HG03571 (cell line): ENCODE data around the gene MUC5AC.
"Not testable (repeated sequence)": the region's sequence is repeated elsewhere in the genome, so short reads cannot be mapped to it uniquely, and the experiment has no call there.

Experiments used
- ATAC-seq: cut with Tn5 transposase; IDR thresholded peaks from one replicate; pipeline ENCODE4 v1.9.1; 2021; ENCODE audit not compliant: unreplicated experiment

Gene MUC5AC

DNA sequence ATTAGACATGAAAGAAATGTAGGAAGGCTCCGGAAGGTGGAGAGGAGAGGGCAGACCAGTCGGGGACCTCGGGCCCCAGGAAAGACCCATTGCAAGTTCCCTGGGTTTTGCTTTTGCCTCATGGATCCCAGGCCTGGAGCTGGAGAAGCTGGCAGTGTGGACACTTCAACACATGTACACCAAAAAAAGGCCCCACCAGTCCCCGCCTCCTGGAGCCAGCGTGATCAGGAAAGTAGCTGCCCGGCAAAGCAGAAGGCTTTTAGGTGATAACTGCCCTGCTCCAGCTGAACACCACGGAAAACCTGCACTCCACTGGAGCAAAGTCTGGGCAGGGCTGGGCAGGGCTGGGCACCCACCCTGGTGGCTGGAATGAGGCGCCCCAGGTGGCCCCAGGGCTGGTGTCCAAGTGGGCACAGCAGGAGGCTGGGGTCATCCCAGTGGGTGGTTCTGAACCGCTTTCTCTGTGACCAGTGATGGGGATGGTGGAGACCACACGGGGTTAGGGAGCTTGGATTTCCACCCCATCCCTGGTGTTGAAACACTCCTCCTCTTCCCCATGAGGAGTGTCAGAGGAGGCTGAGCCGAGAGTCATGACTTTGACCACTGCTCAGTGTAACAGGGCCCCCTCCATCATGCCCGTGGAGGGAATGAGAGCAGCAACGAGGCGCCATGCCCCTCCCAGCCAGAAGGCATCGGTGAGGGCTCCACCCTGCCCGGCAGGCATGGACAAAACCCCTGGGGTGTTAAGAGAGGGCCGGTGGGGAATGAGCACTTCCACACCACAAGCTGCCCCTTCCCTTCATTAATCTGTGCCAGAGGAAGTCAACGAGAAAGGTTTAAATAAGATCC, 16.9 kb upstream of the MUC5AC start:
- no peak for ATAC-seq

DNA sequence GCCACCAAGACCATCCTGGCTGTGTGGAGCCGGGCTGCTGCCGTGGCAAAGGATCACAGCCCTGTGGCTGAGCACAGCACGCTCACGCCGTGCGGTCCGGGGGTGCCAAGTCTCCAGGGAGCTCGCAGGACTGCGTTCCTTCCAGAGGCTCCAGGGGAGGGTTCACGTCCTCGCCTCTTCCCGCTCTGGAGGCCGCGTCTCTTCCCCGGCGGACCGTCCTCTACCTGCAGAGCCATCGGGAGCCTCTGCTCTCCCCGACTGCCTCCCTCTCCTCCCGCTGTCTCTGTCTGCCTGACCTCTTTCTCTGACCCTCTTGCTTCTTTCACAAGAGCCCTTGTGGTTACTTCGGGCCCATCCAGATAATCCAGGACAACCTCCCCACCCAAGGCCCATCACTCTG, 11.4 kb upstream of the MUC5AC start:
- no peak for ATAC-seq

DNA sequence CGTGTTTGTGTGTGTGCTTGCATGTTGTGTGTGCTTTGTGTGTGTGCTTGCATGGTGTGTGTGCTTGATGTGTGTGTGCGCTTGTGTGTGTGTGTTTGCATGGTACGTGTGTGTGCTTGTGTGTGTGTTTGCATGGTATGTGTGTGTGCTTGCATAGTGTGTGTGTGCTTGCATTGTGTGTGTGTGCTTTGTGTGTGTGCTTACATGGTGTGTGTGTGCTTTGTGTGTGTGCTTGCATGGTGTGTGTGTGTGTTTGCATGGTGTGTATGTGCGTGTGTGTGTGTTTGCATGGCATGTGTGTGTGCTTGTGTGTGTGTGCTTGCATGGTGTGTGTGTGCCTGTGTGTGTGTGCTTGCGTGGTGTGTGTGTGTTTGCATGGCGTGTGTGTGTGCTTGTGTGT, 10.0 kb upstream of the MUC5AC start:
- no peak for ATAC-seq

DNA sequence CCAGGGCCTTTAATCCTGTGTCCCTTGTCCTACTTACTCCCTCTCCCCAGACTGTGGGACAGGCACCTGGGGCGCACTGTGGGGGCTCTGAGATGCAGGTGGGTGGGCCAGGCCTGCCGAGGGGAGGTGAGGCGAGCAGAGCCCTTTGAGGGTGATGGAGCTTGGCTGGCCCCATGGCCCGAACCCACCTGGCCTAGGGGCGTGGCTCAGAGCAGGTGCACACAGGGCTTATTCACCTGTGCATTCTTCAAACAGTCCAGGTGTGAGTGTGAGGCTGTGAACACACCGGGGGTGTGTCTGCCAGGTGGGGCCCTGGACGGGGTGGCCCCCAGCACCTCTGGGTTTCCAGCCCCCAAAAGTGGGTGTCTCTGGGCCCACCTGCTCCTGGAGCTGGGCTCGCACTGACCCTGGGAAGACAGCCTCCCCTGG, 9.0 kb upstream of the MUC5AC start:
- no peak for ATAC-seq

DNA sequence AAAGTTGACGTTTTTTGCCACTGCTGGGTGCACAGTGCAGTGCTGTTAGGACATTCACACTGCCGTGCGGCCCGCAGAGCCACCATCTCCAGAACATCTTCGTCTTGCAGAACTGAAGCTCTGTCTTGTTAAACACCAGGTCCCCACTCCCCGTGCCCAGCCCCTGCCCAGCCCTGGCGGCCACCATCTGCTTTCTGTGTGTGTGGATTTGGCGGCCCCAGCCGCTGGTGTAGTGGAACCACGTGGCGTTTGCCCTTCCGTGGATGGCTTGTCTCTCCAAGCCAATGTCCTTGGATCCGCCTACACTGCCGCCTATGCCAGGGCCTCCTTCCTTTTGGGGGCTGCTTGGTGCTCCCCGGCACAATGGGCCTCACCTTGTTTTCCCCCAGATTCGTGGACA, 8.2 kb upstream of the MUC5AC start:
- ATAC-seq, result no peak

DNA sequence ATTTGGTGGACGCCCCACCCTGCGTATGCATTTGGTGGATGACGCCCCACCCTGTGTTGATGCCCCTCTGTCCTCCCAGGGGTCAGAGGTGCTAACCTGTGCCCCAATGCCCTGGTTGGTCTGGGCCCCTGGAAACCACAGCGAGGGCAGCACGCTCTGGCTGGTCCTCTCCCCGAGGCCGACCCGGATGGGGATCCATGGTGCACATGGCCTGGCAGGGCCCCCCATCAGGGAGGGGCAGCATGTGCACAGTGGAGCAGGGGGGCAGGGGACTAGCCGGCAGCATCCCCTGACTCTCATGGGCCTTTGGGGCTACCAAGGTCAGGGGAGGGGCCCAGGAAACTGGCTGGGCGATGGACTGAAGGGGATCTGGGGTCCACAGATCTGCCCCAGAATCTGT, 7.6 kb upstream of the MUC5AC start:
- ATAC-seq, result no peak

DNA sequence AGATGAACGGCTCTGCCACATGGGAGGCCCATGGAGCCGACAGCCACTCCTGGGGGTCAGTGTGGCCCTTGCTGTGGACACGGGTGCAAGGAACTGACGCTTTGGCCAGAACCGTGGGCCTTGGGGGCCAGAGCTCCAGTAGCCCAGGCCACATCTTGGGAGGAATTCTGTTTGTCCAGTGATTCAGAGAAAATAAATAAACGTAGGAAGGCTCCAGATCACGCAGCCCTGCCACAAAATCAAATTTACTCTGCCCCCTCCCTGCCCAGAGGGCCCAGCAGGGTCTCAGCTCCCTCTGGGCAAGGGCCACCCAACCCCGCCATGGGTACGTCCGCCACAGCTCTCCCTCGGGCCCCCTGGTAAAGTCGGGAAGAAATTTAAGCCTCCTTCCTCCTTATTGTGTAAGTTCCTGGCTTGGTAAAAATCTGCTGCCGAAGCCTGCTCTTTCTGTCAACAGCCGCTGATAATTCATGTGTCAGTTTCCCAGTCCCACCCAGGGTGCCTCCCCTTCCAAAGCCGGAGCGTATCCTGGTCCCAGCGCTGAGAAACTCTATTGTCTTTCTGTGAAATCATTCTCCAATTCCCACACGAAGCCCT, 6.9 kb upstream of the MUC5AC start:
- no peak for ATAC-seq

DNA sequence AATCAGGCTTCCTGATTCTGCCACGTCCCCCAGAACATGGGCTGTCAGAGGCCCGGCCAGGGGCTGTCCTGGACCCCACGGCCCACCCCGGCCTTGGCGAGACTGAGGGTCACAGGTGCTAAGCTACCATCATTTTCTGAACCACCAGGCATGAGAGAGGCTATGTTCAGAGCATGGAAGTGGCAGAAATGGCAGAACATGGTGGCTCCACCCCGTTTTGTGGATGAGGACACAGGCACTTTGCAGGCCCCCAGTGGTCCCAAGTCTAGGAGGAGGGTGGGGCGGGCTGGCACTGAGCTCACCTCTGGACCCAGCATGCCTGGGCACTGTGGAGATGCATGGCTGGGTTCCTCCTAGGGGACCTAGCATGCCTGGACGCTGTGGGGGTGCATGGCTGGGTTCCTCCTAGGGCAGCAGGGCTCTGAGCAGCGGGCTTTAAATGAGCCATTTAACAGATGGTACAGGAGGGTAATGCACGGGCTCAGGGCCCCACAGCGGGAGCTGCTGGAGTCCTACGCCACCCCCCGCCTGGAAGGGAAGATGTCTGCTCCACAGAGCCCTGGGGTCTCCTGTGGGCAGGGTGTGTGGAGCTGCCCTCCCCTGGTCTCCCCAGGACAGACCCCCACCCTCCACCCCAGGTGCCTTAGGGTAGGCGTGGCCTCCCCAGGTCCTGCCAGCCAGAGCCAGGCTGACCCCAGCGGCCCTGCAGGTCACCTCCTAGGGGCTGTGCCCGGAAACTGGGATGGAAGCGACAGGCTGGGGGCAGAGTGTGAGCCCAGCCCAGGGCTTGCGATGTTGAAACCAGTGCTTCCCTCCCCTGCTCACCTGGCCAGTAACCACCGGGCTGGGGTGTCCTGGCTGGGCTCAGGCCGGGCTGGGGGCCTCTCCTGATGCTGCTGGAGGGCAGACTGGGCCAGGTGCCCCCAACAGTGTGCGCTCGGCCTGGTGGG, 6.1 kb upstream of the MUC5AC start:
- no peak for ATAC-seq

DNA sequence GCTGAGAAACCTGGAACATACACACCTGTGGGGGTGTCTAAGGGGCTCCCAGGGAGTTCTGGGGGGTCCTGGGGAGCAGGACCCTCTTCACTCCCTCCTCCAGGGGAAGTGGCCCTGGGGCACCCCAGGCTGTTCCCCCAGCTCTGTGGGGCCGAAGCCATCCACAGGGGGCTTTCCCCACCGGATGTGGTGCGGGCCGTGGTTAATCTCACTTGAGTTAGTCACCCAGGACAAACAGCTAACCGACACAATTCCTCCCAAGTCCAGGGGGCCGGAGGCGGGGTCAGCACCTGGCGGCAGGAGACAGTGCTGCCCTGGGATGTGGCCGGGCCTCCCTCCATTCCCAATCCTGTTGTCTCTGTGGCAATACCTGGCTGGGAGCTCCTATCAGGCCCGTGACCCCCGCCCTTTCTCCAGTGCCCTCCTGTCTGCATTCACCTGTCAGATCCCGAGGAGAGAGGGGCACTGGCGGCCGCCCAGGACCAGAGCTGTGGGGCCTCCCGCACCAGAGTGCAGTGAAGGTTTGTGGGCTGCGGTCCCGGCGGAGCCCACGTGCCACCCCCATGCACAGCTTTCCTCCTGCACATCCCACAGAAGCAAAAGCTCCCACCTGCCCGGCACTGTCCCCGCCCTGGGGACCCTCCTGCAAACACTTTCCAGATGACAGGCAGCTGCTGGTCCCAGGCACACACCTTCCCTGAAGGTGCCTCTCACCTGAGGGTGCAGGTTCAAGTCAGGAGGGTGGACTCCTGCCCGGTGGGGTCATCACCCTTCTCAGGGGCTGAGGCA, 5.2 kb upstream of the MUC5AC start:
- ATAC-seq, result no peak

DNA sequence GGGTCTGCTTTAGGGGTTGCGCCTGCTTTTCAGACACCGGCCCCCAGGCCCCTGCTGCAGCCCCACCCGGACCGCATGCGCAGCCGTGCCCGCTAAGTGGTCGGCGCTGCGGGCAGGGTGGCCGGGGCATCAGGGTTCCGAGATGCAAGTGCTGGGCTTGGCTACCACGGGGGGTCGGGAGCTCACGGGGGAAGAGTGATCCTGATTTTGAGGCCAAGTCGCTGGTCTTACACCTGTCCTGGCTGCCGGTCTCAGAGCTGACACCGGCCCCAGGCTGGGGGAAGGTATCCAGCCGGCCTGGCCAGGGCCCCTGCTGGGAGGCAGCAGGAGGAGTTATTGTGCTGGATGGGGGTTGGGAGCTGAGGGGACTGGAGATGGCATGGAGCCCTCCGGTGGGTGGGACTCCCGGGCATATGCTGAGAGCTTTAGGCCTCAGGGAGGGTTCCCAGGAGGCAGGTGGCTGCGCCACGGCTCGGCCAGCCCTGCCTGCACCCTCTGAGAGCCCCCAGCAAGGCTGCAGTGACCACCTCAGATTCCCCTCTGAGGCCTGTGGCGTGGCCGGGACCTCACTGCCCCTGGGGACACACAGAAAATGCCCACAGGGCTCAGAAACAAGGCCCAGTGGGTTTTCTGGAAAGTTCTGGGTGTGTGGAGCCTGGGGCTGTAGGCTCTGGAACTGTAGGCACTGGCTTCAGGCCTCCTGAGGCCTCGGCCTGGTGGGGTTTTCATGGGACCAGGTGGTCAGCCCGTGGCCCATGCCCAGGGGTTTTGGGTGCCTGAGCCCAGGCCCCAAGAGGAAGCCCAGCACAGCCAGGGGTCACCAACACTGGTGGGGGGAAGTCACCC, 4.4 kb upstream of the MUC5AC start:
- no peak for ATAC-seq

DNA sequence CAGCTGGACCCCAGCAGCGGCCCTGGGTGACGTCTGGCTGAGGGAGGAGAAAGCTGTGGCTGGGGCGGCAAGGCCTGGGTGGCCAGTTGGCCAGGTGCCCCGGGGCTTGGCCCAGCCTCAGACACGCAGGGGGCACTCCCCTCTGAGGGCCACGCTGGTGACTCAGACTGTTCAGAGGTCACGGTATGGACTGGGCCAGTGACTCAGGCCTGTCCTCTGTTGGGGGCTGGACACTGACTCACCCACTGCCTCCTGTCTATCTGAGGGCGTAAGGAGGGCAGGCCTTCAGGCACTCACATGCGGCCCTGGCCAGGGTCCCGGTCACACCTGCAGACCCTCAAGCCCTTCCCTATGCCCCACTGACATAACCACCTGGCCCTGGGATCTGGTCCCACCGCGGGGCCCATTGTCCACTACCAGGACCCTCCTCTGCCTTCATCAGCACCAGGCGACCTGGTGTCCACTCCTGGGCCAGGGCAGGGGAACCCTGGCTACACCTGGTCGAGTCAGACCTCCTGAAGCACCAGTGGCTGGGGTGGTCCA, 3.7 kb upstream of the MUC5AC start:
- ATAC-seq, result no peak

DNA sequence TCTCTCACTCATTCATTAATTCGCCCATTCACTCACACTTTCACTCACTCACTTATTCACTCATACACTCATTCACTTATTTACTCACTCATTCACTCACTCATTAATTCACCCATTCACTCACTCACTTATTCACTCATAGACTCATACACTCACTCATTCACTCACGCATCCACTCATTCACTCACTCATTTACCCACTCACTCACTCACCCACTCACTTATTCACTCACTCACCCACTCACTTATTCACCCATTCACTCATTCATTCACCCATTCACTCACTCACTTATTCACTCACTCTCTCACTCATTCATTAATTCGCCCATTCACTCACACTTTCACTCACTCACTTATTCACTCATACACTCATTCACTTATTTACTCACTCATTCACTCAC, 3.1 kb upstream of the MUC5AC start:
- ATAC-seq, result not testable (repeated sequence)

DNA sequence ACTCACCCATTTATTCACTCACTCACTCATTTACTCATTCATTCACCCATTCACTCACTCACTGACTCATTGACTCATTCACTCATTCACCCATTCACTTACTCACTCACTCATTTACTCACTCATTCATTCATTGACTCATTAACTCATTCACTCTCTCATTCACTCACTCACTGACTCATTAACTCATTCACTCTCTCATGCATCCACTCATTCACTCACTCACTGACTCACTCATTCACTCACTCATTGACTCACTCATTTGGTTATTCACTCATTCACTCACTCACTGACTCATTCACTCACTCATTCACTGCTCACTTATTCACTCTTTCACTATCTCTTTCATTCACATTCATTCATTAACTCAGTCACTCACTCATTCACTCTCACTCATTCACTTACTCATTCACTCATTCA, 2.5 kb upstream of the MUC5AC start:
- no peak for ATAC-seq

DNA sequence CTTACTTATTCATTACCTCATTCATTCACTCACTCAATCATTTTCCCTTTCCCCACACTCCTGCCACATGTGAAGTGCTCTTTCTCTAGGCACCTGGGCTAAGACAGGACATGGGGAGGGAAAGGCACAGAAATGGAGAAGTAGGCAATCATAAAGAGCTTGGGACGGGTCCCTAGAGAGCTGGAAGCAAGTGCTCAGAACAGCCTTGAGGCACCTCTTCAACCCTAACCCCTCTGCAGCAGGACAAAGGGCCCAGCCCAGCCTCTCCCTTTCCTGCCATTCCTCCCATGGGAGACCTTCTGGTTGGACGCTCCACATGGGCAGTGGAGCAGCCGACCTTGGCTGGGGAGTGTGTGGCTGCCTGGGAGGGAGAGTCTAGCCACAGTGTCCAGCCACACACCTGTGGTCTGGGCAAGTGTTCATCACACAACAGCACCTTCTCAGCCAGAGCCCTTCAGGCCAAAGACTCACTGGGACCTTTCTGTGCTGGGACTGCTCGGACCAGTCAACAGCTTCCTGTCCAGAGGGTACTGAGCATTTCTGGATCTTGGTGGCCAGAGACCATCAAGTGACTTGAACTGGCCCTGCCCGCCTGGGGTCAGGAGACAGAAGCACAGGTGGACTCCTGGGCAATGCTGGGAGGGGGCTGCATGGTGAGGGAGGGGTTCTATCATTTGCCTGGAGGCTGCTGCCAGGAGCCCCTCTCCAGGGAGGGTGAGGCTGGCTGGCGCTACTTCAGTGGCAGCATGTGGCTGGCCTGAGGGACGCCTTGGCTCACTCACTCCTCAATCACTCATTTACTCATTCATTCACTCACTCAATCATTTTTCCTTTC, 1.0 kb upstream of the MUC5AC start:
- no peak for ATAC-seq

DNA sequence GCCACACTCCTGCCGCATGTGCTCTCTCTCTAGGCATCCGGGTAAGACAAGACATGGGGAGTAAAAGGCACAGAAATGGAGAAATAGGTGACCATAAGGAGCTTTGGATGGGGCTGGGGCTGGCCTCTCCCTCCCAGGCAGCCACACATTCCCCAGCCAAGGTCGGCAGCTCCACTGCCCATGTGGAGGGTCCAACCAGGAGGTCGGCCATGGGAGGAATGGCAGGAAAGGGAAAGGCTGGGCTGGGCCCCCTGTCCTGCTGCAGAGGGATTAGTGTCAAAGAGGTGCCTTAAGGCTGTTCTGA, 460 bp upstream of the MUC5AC start:
- no peak for ATAC-seq

DNA sequence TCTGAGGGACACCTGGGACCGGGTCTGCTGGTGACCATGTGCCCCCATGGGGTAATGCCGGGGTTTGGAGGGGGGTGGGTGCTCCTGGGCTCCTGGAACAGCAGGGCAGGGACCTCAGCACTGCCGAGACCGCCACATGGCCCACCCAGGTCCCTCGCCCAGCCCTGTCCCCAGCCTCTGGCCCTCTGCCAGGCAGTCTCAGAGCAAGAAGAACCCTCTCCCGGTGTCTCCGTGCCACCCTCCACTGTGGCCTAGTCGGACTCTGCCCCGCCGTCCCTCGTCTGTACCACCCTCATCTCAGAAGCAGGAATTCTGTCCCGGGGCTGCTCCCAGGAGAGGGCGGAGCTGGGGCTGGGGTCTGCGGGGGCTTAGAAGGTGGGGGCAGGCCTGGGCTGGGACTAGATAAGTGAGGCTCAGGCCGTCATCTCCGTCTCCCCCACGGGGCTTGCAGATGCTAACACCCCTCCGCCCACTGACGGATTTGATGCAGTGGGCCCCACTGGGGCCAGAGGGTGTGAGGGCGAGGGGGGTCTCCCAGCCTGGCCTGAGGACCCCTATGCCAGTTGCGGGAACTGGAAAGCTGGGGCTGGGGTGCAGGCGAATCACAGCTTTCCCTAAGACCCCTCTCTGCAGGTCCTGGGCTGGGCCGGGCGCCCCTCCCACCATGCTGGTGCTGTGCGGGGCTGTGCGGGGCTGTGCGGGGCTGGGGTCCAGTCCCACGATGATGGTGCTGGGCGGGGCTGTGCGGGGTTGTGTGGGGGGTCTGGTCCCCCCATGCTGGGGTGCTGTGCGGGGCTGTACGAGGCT, 1.1 kb downstream of the MUC5AC start:
- ATAC-seq, result no peak

DNA sequence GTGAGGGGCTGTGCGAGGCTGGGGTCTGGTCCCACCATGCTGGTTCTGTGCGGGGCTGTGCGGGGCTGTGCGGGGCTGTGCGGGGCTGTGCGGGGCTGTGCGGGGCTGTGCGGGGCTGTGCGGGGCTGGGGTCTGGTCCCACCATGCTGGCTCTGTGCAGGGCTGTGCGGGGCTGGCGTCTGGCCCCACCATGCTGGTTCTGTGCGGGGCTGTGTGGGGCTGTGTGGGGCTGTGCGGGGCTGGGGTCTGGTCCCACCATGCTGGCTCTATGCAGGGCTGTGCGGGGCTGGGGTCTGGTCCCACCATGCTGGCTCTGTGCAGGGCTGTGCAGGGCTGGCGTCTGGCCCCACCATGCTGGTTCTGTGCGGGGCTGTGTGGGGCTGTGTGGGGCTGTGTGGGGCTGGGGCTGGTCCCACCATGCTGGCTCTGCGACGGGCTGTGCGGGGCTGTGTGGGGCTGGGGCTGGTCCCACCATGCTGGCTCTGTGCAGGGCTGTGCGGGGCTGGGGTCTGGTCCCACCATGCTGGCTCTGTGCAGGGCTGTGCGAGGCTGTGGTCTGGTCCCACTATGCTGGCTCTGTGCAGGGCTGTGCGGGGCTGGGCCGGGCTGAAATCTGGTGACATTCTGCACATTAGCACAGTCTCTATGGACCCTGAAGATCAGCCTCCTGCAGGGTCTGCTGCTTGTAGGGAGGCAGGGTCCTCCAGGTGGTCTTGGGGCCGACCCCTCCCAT, 1.9 kb downstream of the MUC5AC start:
- not testable (repeated sequence) for ATAC-seq
